ENCODE results near the gene MDFI. TPM values are rescaled to one million over a fixed set of nuclear protein-coding genes. Genes with fewer than 3 reads are reported as not detected.
A peak's percentile ranks its signal among the peaks of the same experiment; 100 is the strongest.

The MDFI gene
- polyA plus RNA-seq, 1 donor = 57.0 TPM

- no peak for DNase-seq
These were observed 35.4 kb downstream of the MDFI start for GRCh38 chr6:41673704-41674000.

- no peak for DNase-seq
These were observed 36.1 kb downstream of the MDFI start for GRCh38 chr6:41674231-41675000.

- no peak for DNase-seq
These were observed 37.0 kb downstream of the MDFI start for GRCh38 chr6:41675176-41675775.

GRCh38 chr6:41675992-41676391 is 37.7 kb downstream of the MDFI start:
- no peak for DNase-seq

- DNase-seq = no peak
These were observed 38.2 kb downstream of the MDFI start for GRCh38 chr6:41676431-41676830.

GRCh38 chr6:41677124-41677921 is 39.1 kb downstream of the MDFI start:
- no peak for DNase-seq

GRCh38 chr6:41678511-41679084 is 40.3 kb downstream of the MDFI start:
- DNase-seq = no peak

GRCh38 chr6:41679696-41680095 is 41.4 kb downstream of the MDFI start:
- DNase-seq = no peak

GRCh38 chr6:41680182-41680965 is 42.1 kb downstream of the MDFI start:
- no peak for DNase-seq

GRCh38 chr6:41682056-41682477 is 43.8 kb downstream of the MDFI start:
- peak; percentile 88 for DNase-seq

- DNase-seq = no peak
These were observed 44.4 kb downstream of the MDFI start for GRCh38 chr6:41682497-41683272.

GRCh38 chr6:41683273-41683522 is 44.9 kb downstream of the MDFI start:
- no peak for DNase-seq

GRCh38 chr6:41683523-41684310 is 45.4 kb downstream of the MDFI start:
- peak; percentile 89 for DNase-seq

- DNase-seq = no peak
These were observed 46.3 kb downstream of the MDFI start for GRCh38 chr6:41684311-41685180.

- no peak for DNase-seq
These were observed 47.5 kb downstream of the MDFI start for GRCh38 chr6:41685641-41686380.

GRCh38 chr6:41687501-41688175 is 49.4 kb downstream of the MDFI start:
- no peak for DNase-seq

GRCh38 chr6:41688256-41688965 is 50.1 kb downstream of the MDFI start:
- no peak for DNase-seq
